GM12874 (cell line): ENCODE data around the gene DHX35.

Experiments used
- TF ChIP-seq, protein P1 (sequence below): IDR thresholded peaks from 2 replicates; pipeline ENCODE4 v1.5.1; 2011; ENCODE audit warnings: low read depth, mild to moderate bottlenecking, control low read depth, low read length, moderate library complexity; ENCODE audit not compliant: insufficient read depth

DHX35 gene

DNA sequence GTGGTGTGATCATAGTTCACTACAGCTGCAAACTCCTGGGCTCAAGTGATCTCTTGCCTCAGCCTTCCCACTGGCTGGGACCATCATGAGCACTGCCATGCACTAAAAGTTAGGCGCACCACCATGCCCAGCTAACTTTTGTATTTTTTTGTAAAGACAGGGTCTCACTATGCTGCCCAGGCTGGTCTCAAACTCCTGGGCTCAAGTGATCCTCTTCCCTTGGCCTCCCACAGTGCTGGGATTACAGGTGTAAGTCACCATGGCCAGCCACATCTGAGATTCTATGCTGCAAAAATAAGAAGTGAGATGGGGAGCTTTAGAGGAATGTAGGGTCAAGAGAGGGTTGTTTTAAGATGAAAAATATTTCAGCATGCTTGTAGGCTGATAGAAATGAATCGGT lies 37.4 kb upstream of the DHX35 start:
- TF ChIP-seq, protein P1, sequence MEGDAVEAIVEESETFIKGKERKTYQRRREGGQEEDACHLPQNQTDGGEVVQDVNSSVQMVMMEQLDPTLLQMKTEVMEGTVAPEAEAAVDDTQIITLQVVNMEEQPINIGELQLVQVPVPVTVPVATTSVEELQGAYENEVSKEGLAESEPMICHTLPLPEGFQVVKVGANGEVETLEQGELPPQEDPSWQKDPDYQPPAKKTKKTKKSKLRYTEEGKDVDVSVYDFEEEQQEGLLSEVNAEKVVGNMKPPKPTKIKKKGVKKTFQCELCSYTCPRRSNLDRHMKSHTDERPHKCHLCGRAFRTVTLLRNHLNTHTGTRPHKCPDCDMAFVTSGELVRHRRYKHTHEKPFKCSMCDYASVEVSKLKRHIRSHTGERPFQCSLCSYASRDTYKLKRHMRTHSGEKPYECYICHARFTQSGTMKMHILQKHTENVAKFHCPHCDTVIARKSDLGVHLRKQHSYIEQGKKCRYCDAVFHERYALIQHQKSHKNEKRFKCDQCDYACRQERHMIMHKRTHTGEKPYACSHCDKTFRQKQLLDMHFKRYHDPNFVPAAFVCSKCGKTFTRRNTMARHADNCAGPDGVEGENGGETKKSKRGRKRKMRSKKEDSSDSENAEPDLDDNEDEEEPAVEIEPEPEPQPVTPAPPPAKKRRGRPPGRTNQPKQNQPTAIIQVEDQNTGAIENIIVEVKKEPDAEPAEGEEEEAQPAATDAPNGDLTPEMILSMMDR = no peak

DNA sequence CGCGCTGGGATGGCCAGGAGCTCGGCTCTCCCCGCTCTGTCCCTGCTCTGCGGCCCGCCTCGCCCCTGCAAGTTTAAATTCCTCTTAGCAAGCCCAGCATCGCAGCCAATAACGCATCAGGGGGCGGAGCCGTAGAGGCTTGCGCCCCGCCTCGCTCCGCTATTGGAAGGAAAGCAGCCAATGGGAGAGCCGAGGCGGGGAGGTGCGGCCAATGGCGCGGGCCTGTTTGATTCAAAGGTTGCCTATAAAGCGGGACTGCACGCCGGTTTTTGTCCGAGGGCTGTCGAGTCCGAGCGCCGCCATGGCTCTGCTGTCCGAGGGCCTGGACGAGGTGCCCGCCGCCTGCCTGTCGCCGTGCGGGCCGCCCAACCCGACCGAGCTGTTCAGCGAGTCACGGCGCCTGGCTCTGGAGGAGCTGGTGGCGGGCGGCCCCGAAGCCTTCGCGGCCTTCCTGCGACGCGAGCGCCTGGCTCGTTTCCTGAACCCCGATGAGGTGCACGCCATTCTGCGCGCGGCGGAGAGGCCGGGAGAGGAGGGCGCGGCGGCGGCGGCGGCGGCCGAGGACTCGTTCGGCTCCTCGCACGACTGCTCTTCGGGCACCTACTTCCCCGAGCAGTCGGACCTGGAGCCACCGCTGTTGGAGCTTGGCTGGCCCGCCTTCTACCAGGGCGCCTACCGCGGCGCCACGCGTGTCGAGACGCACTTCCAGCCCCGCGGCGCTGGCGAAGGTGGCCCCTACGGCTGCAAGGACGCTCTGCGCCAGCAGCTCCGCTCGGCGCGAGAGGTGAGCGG lies 35.8 kb upstream of the DHX35 start, which contains the start of gene FAM83D:
FAM83D (plus strand) TSS at position 276 of the 792 bp plus-strand sequence; CDS start at position 302, 26 bp downstream.
- TF ChIP-seq, protein P1 = no peak

DNA sequence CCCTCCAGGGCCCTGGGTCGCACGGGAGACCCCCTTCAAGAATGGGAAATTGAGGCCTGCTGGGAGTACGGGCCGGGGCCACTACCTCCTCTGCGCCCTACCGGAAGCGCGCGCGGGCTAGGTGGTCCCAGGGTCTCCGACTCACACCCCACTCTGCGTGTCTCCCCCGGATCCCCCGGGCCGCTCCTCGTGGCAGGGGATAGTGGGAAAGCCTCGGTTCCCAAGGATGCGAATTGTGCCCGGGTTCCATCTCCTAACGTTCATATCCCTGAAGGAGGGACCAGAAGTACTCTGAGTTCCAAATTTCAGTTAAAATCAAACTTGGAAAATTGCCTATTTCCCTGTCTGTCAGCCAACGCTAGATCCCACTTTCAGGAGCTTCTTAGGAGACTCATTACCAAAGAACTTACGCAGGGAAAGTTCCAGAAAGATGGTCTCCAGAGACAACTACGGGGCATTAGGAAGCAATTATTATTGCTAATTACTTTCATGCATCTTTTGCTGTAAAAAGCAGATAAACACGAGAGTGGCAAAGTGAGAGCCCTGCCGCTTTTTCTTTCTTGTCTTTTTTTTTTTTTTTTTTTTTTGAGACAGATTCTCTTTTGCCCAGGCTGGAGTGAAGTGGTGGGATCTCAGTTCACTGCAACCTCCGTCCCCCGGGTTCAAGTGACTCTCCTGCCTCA lies 35.1 kb upstream of the DHX35 start:
- TF ChIP-seq, protein P1 = no peak

DNA sequence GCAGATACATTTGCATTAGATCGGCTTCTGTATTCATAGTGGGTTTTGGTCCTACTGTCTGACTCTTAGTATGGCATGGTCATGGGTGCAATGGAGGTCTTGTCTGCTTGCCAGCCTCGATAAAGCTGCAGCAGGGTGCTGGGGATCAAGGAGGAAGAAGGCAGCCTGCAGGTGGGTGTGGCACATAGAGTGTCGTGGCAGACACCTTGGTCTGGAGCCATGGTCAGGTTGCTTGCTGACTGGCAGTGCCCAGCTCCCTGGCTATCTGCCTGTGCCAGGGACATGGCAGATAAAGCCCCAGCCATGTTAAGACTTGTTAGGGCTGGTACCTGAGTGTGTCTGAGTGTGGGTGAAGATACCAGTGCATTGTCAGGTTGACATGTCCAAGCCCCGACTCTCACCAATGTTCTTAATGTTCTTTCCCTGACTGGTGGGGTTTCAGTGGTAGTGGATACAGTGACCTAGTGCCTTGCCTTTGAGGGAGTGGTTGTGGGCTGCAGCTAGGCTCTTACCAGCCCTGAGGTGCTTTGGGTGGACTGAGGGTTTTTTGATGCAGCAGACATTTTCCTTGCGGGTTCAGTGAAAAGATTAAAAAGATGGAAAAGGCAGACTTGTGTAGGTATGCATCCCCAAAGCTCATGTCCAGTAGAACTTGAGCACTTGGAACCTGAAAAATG lies 34.1 kb upstream of the DHX35 start:
- TF ChIP-seq, protein P1 = no peak

DNA sequence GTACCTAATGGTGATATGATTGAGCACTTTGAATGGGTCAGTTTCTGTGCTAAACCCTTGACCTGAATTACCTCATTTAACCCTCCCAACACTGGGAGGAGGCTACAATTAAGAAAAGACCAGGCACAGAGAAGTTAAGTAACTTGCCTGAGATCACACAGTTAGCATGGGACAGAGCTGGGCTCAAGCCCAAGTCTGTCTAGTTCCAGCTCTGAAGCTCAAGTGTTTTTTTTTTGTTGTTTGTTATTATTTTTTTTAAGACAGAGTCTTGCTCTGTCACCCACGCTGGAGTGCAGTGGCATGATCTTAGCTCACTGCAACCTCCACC lies 31.9 kb upstream of the DHX35 start:
- TF ChIP-seq, protein P1 = no peak

DNA sequence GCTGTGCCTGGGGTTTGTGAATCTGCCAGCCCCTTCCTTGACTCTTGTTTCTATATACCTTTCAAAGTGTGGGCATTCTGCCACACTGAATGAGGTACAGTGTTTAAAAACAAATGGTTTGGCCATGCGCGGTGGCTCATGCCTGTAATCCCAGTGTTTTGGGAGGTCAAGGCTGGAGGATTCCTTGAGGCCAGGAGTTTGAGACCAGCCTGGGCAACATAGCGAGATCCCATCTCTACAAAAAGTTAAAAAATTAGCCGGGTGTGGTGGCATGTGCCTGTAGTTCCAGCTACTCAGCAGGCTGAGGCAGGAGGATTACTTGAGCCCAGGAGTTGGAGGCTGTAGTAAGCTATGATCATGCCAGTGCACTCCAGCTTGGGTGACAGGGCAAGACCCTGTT lies 30.2 kb upstream of the DHX35 start:
- TF ChIP-seq, protein P1 = no peak

DNA sequence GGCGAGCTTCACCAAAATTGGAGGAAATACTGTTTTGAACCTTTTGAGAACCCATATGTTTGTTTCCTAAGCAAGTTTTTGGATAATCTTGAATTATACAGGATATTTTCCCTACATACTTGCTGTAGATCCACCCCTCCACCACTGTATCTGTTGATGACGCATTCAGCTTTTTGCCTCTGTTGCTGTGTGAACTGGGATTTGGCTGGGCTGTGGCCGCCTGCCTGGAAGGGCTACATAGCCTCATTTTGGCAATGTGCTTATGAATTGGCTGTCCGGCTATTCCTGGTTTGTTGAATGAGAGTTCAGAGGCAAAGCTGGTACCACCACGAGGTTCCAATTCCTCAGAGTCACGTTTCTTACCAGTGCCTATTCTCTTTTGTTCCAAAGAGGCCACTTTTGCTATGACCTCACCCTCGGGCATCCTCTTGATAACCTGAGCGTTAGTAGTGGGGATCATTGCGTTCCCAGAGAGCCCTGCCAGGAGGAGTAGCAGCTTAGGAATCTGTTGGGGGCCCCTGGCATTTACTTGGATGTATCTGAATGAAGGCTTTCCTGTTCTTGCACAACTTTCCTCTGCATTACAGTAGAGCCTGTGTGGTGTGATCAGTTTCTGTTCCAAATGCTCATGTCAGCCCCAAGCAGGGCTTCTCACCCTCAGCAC lies 29.6 kb upstream of the DHX35 start:
- TF ChIP-seq, protein P1 = no peak
